ENCODE data around the gene MAP4K3.
"Not testable (repeated sequence)": the region's sequence is repeated elsewhere in the genome, so short reads cannot be mapped to it uniquely, and the experiment has no call there.

The MAP4K3 gene

DNA sequence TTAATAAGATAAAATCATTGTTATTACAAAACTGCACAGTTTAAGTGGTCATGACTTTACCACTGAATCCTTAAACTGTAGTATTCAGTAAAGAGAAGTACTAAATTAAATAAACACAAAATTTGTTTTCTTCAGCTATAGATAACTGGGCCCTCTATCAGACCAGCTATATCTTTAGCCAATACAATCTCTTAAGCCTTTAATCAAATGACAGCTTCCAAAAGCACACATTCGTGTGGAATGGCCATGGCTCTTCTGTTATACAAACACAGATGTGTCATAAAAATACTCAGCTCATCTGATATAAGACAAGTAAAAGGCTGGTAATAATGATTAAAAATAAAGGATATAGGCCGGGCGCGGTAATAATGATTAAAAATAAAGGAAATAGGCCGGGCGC is 135.7 kb downstream of the MAP4K3 start:
- DNase-seq (ENCODE audit: low spot score): no peak

DNA sequence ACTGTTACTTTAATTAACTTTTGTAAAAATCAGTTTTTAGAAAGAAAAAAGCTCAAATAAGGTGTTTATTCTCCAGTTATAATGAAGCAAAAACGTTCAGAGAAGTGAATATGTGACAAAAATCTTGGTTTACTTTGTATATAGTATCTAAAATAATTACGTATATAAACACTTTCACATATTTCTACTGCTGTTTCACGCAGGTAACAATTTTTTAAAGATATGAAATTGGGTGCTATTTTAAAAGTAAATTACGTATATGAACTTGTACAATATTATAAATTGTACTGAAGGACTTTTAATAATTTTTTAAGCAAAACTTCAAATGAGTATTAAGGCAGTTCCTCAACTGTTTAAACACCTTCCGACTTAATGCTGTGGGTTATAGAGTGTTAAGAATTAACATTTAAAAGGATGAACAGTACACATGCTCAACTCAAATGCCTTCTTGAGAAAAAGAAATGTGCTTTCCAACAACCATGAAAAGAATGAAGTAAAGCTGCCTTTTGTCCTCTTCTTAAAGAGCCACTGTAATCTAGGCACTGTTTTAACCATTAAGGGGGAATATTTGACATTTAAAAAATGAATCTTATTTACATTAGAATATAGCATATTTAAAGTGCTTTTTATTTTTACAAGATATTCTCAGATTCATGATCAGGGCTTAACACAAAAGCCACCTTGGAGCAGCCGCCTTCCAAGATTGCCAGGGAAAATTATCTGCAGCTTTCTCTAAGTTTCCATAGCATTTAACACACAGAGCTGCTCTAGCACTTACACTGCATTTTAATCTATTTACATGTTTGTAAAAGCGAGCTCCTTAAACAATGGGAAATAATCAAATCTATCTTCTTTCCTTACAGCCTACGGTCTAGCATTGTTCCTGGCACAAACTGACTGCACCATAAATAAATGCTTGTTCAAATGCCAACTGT is 136.8 kb downstream of the MAP4K3 start:
- no peak for DNase-seq (ENCODE audit: low spot score)

DNA sequence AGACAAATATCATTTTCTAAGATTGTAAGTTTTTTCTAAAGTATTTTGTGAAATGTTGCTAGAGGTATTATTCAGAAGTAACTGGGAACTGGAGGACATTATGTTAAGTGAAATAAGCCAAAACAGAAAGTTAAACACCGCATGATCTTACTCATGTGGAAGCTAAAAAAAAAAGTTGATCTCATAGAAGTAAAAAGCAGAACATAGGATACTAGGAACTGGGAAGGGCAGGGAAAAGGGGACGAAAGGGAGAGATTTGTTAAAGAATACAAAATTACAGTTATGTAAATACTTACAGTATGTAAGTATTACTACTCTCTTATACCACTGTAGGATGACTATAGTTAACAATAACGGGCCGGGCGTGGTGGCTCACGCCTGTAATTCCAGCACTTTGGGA is 146.7 kb downstream of the MAP4K3 start:
- no peak for DNase-seq (ENCODE audit: low spot score)

DNA sequence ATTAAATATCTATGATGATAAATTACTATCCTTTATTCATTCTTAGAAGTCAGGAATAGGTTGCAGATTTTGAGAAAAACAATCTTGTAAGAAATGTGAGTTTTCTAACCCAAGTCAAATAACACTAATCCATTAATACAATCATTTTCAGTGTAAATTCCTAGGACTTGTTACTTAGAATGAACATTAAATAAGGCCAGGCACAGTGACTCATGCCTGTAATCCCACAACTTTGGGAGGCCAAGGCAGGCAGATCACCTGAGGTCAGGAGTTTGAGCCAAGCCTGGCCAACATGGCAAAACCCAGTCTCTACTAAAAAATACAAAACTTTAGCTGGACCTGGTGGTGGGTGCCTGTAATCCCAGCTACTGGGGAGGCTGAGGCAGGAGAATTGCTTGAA is 147.5 kb downstream of the MAP4K3 start:
- DNase-seq (ENCODE audit: low spot score): no peak

DNA sequence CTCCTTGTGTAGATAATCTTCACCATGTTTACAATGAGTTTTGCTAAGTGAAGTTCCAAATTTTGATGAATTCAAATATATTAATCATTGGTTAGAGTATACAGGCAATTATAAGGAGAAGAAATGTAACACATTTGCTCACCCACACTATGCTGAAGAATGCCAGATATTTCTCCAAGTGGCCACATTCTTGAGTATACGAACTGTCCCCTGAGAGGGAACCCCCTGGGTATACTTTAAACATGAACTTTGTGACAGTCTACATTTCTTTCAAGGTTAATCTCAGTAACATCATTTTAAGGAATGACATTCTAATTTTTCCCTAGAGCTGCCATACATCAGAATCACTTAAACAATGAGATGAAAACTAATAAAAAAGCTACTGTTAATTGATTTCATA is 153.5 kb downstream of the MAP4K3 start:
- no peak for DNase-seq (ENCODE audit: low spot score)

DNA sequence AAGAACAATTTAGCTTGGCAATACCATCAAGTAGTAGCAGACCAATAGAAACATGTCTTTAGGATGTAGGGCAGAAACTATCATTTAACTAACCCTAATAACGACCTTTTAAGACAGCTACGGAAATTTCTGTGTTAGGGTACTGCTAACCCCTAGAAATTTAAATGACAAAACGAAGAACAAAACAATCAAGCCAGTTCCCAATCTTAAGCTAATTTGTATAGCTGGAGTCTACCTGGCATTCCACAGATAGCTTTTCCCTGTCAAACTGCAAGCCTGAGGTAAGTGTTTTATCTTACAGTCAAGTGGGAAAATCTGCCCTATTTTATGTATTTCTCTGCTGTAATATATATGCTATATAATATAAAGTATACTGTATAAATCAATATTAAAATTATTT is 155.7 kb downstream of the MAP4K3 start:
- no peak for DNase-seq (ENCODE audit: low spot score)

DNA sequence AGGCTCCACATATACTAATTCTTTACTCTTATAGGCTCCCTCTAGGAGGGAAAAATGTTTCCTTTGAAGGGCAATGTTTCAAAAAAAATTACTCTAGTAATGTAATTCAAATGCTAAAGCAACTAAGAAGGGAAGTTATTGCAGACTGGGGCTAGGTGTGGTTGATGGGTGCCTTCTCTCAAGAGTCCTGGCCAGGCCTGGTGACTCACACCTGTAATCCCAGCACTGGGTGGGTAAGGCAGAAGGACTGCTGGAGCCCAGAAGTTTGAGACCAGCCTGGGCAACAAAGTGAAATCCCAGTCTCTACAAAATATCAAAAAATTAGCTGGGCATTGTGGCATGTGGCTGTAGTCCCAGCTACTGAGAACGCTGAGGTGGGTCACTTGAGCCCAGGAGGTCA is 162.1 kb downstream of the MAP4K3 start:
- DNase-seq (ENCODE audit: low spot score): no peak

DNA sequence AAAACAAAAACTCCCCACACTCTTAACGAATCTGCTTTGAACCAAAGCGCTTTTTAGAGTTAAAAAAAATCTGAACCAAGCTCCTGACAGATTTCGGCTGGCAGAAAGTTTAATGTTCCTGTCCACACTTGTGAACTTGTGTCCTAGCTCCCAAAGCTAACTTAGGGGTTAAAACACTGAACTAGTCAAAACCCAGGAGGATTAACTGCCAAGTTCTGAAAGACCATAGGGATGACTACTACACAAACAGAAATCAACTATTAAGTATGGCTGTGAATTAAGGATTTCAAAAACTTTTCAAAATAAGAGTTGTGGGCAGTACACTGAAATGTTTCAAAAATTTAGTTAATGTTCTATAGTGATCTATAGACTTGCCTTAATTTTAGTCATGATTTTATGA is 167.1 kb downstream of the MAP4K3 start:
- no peak for DNase-seq (ENCODE audit: low spot score)

DNA sequence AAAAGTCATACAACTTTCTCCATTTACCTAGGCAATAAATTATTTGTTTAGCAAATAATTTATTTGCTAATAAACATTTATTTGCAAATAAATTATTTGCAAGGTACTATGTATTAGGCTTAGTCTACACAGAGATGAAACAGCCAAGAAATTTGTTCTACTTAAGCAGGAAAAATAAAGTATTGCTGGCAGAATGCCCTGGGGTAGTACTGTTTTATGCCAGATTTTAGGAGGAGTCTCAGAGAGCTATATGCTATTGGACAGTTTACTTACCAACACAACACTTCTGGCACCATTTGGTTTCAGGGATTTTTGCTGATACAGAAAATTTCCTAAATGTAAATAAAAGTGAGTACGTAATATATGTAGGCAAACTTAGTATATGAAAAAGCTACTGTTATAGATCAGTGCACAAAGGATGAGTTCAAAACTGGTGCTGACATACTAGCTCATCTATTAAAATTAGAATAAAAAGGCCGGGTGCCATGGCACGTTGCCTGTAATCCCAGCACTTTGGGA is 170.1 kb downstream of the MAP4K3 start:
- no peak for DNase-seq (ENCODE audit: low spot score)

DNA sequence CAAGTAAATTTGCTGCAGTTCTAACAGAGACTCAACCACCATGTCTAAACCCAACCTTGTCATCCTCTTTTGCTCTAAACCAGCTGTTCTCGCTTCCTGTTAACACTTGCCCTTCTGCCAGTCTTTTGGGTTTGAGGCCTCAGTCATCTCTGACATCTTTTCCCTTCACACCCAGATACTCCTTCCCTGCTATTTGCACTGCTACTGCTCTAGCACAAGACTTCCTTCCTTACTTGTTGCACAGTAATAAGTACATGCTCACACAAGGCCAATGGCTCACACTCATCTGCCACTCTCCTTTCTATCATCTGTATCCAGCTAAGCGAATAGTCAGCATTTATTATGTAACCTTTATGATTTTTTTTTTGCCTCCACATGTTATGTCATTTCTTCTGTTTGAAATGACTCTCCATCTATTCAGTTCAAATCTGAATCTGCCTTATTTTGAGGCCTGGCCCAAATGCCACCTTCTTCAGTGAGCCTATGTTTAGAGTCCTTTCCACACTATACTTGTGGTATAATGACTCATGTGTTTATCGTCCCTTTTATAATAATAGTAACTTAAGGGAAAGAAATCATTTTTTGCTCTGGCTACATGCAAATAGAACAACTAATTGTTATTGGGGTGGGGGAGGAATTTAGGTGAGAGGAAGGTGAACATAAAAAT is 170.8 kb downstream of the MAP4K3 start:
- no peak for DNase-seq (ENCODE audit: low spot score)

DNA sequence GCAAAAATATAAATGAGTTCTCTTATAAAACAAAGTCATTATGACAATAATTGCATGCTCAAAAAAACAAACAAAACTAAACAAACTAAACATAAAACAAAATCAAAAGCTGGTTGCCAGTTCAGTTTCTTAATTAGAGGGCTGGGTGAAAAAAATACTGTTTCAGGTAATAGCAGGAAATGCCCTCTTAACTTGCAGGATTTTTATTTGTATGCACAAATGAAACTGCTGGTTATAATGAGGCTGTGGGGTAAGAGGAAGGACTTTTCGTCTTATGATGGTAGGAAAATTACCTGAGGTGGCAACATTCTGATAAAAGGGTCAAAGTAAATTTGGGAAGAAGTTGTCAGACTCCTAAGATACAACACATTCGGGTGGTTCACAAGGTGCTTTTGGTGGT is 171.8 kb downstream of the MAP4K3 start:
- no peak for DNase-seq (ENCODE audit: low spot score)

DNA sequence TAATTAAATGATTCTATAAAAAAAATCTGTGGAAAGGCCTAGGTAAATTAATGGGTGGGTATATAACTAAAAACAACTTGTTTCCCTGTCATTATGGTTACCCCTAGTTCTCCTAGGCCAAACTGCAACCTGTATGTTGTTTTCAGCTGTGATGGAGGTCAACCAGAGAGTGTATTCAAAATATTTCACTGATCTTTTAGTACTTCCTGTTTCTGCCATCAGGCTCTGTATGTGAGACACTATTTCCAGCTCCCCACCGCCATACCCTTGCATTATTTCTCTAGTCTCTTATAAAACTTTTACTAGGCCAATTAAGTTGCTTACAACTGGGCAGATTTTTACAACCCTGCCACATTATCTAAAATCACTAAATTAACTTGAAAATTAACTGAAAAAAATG is 172.4 kb downstream of the MAP4K3 start:
- DNase-seq (ENCODE audit: low spot score): no peak

DNA sequence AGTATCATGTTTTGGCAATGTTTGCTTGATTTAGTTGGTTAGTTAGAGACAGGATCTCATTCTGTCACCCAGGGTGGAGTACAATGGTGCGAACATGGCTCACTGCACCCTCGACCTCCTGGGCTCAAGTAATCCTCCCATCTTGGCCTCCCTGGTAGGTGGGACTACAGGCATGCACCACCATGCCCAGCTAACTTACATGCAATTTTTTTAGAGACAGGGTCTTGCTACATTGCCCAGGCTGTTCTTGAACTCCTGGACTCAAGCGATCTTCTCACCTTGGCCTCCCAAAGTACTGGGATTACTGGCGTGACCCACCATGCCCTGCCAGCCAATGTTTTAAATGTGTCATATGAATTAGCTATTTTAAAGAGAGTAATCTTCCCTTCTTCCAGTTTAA is 177.0 kb downstream of the MAP4K3 start:
- DNase-seq (ENCODE audit: low spot score): no peak

DNA sequence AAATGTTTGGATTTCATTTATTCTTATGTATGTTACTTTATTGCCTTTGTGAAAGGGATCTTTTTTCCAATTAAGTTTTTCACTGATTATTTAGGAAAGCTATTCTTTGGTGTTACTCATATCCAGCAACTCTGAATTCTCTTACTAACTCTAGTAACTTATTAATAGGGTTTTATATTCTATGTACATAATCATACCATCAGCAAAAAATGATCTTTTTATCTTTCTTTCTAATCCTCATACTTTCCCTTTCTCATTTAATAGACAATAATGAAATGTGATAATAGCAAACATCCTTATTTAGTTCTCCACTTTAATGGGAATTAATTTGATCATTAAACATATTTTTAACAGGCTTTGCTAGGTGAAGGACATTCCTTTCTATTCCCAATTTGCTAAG is 181.0 kb downstream of the MAP4K3 start:
- no peak for DNase-seq (ENCODE audit: low spot score)

DNA sequence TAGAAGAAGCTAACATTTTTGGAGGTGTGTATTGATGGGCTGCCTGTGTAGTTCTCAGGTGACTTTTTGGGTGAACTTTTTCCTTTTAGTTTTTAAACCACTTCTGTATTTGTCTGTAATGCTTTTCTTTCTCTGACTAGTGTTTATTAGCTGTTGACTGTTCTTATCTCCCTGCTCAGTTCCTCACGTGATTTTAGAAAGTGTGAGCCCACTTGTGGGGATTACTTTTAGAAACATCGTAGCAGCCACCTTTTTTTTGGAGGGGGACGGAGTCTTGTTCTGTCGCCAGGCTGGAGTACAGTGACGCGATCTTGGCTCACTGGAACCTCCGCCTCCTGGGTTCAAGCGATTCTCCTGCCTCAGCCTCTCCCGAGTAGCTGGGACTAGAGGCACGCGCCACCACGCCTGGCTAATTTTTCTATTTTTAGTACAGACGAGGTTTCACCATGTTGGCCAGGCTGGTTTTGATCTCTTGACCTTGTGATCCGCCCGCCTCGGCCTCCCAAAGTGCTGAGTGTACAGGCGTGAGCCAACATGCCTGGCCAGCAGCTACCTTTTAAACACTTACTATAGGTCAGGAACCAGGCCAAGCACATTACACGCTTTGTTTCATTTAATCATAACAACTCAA is 184.1 kb downstream of the MAP4K3 start:
- DNase-seq (ENCODE audit: low spot score): no peak

DNA sequence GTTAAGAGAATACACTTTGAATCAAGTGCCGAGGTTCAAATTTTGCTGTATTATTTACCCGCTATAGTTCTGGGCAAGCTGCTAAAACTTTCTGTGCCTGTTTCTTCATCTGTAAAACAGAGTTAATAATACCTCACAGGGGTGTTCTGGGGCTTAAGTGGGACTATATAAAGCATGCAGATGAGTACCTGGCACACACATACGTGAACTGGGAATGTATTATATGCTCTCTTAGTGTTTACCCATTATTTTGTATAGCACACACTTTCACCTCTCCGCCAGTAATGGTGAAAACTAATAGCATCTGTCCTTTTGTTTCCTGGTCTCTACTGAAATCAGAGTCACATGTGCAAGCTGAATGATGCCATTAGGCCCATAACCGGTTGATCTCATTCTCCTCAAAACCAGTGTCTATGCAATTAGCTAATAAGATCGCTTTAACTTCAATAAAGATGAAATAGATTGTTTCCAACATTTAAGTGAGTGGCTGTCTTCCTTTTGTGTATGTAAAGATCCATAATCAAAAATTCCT is 189.5 kb downstream of the MAP4K3 start:
- DNase-seq (ENCODE audit: low spot score): no peak

DNA sequence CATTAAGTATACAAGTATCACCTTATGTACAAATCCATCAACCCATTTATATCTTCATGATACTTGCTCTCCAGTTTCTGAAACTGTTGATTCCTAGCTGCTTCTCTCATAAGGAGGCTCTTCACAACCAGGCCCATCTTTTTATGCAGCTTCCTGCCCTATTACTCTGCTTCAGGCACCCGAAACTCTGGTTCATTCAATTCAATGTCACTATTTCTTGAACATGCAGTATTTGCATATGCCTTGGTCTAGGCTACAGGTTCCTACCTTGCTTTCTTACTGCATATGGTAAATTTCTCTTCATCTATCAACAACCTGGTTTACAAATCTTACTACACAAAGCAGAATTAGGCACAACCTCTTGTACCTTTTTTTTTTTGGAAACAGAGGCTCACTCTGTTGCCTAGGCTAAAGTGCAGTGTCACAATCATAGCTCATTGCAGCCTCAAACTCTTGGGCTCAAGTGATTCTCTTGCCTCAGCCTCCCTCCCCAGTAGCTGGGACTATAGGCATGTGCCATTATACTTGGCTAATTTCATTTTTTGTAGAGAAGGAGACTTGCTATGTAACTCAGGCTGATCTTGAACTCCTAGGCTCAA is 190.6 kb downstream of the MAP4K3 start:
- DNase-seq (ENCODE audit: low spot score): no peak

DNA sequence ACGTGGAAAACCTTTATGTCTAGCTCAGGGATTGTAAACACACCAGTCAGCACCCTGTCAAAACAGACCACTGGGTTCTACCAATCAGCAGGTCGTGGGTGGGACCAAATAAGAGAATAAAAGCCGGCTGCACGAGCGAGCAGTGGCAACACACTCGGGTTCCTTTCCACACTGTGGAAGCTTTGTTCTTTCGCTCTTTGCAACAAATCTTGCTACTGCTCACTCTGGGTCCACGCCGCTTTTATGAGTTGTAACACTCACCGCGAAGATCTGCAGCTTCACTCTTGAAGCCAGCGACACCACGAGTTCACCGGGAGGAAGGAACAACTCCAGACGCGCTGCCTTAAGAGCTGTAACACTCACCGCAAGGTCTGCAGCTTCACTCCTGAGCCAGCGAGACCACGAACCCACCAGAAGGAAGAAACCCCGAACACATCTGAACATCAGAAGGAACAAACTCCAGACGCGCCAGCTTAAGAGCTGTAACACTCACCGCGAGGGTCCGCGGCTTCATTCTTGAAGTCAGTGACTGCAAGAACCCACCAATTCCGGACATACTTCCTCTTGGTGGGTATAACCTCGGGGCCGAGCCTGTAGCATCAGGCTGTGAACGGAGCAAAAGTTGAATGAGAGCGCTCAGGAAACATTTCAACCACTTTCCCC is 192.0 kb downstream of the MAP4K3 start:
- peak; percentile 55 for DNase-seq (ENCODE audit: low spot score)

DNA sequence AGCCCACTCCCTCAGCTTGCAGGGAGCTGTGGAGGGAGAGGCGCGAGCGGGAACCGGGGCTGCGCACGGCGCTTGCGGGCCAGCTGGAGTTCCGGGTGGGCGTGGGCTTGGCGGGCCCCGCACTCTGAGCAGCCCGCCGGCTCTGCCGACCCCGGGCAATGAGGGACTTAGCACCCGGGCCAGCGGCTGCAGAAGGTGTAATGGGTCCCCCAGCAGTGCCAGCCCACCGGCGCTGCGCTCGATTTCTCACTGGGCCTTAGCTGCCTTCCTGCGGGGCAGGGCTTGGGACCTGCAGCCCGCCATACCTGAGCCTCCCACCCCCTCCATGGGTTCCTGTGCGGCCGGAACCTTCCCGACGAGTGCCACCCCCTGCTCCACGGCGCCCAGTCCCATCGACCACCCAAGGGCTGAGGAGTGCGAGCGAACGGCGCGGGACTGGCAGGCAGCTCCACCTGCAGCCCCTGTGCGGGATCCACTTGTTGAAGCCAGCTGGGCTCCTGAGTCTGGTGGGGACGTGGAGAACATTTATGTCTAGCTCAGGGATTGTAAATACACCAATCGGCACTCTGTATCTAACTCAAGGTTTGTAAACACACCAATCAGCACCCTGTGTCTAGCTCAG is 192.7 kb downstream of the MAP4K3 start:
- DNase-seq (ENCODE audit: low spot score): not testable (repeated sequence)

DNA sequence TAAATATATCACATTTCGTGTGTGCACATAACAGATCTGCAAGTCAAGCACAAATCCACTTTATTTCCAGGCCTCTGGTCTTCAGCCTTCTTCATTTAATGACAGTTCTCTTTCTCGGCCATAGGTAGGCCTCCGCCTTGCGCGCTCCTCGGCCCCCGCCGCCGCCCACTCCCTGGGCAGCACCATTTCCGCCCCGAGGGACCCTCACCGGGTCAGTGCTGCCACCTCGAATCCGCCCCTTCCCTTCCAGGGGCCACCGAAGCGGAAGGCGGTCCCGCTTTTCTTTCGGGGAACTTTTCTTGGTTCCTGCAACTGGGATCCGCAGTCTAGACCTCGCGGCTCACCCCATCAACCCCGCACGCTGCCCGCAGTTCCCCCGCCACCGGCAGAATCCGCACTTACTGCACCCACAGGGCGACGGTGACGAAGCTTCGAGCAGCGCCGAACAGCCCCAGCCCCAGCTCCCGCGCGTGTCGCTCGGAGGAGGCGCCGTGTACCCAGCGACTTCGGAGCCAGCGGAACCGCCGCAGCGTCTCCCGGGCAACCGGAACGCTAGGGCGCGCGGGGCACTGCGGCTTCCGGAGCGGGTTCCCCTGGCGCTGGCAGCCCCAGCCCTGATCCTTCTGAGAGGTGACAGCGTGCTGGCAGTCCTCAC is 193.5 kb downstream of the MAP4K3 start, which contains the start of gene CDKL4:
TSS of gene CDKL4 (minus strand) at position 502 of the 655 bp plus-strand sequence.
- DNase-seq (ENCODE audit: low spot score): peak; percentile 28

Measured in CD4-positive, alpha-beta T cell treated with Interleukin-2 at 100 ng/mL for 4 hours (primary cell).